DND-41 (cell line): ENCODE data around the gene GLOD5.

Experiments
- EZH2 ChIP-seq: IDR thresholded peaks from 3 replicates; pipeline ENCODE4 v1.6.1; 2012; ENCODE audit warnings: borderline replicate concordance, low read depth, mild to moderate bottlenecking, moderate library complexity, low read length, inconsistent platforms; ENCODE audit not compliant: severe bottlenecking
- TF ChIP-seq, protein P1 (sequence below): IDR thresholded peaks from 2 replicates; pipeline ENCODE4 v1.5.1; 2012; ENCODE audit warnings: borderline replicate concordance, low read length, moderate library complexity, mild to moderate bottlenecking; ENCODE audit not compliant: poor library complexity, severe bottlenecking; ENCODE audit errors: extremely low read depth

DNA sequence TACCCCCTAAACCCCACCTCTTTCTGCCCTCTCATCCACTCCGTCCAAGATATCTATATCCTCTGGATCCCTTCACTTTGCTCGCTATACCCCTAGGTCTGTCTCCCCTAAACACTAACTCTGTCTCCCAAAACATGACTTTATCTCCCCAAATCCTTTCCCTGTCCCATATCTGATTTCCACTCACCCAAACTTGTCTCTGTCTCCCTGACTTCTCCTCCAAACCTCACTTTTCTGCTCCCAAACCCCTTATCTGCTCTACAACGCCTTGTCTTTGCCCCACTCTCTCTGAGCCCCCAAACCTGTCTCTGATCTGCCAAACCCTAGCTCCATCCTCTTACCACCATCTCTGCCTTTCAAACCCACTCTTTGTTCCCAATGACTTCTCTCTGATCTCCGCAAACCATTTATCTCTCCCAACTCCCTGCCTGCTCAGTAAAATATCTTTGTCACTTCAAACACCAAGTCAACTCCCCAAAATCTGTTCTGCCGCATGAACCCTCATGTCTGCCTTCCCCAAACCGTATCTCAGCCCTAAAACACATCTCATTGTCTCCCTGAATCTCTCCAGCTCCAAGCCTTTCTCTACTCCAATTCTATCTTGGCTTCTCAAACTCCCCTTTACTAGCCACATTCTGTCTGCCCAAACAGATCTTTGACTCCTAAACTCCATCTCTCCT lies 25.4 kb downstream of the GLOD5 start:
- TF ChIP-seq, protein P1, sequence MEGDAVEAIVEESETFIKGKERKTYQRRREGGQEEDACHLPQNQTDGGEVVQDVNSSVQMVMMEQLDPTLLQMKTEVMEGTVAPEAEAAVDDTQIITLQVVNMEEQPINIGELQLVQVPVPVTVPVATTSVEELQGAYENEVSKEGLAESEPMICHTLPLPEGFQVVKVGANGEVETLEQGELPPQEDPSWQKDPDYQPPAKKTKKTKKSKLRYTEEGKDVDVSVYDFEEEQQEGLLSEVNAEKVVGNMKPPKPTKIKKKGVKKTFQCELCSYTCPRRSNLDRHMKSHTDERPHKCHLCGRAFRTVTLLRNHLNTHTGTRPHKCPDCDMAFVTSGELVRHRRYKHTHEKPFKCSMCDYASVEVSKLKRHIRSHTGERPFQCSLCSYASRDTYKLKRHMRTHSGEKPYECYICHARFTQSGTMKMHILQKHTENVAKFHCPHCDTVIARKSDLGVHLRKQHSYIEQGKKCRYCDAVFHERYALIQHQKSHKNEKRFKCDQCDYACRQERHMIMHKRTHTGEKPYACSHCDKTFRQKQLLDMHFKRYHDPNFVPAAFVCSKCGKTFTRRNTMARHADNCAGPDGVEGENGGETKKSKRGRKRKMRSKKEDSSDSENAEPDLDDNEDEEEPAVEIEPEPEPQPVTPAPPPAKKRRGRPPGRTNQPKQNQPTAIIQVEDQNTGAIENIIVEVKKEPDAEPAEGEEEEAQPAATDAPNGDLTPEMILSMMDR = no peak
- no peak for TF ChIP-seq EZH2
